H4 (cell line): ENCODE data around the gene CPNE4. TPM values are rescaled to one million over a fixed set of nuclear protein-coding genes. Genes with fewer than 3 reads are reported as not detected.
A peak's percentile ranks its signal among the peaks of the same experiment; 100 is the strongest.
"Not testable (repeated sequence)": the region's sequence is repeated elsewhere in the genome, so short reads cannot be mapped to it uniquely, and the experiment has no call there.

Source experiments
- DNase-seq: peaks from one replicate; pipeline ENCODE4 v3.0.0-alpha.2; 2015; ENCODE audit warnings: low spot score
- total RNA-seq: library from RNA; depleted of rRNA; stranded (reverse); fragments of >200 nt; shearing (Covaris generic); gene quantifications from 2 replicates; pipeline ENCODE4 v1.2.3, GENCODE V29; 2014

CPNE4 gene
- total RNA-seq, 1 experiment from 2014 or later, result 0.14 TPM

DNA sequence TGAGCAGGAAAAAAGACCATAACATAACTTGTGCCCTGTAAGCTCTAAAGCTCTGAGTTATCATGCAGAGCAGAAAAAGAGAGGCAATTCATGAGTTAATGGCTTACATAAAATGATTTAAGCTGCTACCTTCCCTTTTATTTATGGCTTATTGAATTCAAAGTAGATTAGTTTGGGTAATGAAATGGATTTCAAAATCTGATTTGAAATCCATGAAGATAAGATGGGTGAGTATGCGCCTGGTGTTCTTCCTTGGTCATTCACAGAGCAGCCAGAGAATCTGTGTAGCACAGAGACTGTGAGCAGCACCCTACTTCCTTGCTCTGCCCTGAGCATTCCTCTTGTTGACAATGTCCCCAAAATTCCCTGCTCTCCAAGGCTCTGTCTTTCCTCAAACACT is 495.8 kb downstream of the CPNE4 start:
- no peak for DNase-seq

DNA sequence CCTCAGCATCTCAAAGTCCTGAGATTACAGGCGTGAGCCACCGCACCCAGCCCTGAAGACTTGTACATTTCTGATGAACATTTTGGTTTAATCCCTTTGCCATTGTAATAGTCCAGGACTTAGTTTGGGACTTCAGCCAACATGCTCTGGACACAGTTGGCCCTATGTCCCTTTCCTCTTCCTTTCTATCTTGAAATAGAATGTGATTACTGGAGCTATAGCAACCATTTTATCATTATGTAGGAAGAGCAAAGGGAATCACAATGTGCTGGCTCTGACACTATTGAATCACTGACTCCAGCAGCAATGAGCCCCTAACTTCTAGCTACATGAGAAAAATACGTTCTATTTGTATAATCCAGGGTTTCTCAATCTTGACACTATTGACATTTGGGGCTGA is 497.3 kb downstream of the CPNE4 start:
- no peak for DNase-seq

DNA sequence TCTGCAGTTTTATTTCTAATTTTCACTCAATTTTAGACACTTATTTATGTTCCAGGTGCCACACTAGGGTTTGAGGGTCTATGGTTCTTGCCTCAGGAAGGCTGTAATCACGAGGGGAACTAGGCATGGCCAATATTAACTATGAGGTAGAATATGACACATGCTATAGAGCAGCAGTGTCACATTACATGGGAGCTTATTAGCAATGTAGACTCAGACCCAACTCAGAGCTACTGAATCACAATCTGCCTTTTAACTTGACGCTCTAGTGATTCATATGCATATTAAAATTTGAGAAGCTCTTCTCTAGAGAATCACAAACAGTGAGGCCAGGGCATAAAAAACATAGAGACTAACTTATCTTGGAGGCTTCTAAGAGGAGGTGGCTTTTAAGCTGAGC is 499.2 kb downstream of the CPNE4 start:
- no peak for DNase-seq

DNA sequence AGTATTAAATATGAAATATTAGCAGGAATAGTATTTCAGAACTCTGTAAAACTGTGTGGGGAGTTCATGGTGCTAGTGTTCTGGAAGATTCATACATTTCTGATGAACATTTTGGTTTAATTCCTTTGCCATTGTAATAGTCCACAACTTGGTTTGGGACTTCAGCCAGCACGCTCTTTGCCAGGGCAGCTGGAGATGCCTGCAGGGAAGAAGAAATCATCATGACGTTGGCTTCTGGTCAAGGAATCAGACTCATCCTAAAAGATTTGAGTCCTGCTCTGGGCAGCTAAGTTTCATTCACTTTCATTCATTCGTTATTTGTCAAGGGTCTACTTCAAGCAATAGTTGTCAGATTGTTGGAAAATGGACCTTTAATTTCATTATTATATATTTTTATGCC is 499.7 kb downstream of the CPNE4 start:
- DNase-seq, result no peak

DNA sequence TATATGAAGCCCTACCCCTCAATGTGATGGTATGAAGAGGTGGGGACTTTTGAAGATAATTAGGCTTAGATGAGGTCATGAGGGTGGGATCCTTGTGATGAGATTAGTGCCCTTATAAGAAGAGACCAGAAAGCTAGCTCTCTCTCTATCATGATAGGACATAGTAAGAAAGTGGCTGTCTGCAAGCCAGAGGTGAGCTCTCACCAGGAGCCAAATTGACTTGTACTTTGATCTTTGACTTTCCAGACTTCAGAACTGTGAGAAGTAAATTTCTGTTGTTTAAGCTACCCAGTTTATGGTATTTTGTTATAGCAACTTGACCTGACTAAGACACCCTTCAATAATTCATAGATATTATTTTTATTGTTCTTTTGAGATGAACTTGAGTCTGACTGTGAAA is 502.2 kb downstream of the CPNE4 start:
- DNase-seq, result no peak

DNA sequence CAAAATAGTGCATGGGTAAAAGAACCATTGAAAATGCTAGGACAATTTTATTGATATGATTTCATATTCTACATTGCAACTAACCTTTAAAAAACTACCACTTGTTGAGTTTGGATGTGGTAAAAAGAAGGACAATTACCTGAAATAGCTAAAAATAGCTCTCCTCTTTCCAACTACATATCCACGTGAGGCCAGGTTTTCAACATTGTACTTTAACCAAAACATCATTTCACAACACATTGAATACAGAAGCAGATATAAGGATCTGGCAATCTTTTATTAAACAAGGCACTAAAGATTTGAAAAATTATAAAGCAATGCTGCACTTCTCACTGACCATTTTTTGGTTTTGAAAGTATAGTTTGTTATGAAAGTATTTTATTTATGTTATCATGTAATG is 504.0 kb downstream of the CPNE4 start:
- no peak for DNase-seq

DNA sequence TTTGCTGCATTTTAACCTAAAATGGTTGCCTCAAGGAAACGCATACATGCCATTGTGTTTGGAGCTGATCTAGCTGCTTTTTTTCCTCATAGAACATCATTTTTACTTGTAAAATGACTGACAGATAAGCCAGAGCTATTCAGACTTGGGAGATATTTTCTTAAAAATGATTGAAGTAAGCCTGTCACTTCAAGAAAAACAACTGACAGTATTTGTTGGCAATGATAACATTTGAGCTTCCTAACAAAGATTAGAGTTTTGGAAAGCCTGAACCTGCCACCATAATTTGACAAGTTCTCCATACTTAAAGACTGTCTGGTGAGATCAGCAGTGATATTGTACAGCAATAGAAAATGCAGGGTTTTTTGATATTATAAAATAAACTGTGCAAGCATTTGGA is 504.4 kb downstream of the CPNE4 start:
- no peak for DNase-seq

DNA sequence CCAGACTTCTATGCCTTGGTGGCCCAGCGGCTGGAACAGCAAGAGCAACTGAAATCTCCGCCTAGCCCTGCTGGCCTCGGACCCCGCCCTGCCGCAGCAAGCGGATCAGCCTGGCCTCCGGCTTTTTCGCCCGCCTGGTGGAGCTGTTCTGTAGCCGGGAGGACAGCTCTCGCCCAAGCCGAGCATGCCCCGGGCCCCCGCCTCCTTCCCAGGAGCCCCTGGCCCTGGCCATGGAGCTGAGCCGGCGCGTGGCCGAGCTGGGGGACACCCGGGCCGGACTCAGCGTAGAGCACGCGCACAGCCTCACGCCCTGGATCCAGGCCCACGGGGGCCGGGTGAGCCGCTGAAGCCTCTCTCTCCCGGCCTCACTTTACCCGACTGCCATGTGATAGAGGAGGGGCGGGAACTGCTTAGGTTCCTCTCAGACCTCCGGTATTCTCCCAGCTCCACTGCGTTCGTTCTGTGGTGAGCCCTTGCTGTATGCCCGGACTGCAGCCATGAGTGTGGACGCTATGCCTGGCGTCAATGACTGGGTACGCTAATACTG is 507.9 kb downstream of the CPNE4 start:
- no peak for DNase-seq

DNA sequence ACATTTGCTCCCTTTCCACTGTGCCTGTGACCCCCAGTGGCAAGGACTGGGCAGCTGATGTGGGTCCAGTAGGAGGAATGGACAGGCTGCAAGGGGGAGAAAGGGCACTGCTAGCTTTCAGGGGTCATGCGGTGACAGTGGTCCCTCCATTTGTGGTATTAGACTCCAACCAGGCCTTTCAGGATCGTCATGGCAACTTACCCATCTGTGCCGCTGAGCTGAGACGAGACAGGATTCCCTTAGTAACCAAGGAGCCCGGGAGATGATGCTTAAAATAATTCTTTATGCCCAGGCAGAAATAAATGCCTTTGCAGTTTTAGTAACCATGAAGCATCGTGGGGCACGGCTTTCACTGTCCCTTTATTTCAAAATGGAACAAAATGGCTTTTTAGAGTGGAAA is 516.1 kb downstream of the CPNE4 start:
- no peak for DNase-seq

DNA sequence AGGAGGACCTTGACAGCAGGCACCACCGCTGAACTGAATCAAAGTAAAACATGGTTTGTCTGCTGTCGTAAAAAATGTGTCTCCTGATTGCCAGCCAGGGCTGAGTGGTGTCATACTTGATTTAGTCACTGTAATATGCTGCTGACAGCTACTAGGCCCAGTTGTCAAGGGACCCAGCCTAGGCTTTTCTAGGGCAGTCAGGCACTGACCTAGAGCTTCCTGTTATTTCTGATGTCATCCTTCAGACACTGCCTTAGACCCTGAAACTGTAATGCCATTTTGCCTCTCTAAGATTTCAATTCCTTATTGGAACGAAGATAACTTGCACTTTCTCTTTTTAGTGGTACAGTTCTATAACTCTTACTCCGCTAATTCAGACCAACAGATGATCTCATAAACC is 529.4 kb downstream of the CPNE4 start:
- DNase-seq, result no peak

DNA sequence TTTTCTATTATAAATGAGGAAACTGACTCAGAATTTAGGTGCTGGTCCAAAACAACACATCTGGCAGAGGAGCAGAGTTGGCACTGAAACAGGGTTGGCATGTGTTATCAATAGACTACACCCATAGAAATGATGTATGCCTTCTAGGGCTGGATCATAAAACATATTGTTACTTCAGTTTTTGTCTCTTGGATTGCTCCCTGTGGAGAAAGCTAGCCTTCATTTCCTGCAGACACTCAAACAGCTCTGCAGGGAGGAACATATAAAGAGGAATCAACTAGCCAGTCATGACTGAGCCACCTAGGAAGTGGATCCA is 531.5 kb downstream of the CPNE4 start:
- DNase-seq, result no peak

DNA sequence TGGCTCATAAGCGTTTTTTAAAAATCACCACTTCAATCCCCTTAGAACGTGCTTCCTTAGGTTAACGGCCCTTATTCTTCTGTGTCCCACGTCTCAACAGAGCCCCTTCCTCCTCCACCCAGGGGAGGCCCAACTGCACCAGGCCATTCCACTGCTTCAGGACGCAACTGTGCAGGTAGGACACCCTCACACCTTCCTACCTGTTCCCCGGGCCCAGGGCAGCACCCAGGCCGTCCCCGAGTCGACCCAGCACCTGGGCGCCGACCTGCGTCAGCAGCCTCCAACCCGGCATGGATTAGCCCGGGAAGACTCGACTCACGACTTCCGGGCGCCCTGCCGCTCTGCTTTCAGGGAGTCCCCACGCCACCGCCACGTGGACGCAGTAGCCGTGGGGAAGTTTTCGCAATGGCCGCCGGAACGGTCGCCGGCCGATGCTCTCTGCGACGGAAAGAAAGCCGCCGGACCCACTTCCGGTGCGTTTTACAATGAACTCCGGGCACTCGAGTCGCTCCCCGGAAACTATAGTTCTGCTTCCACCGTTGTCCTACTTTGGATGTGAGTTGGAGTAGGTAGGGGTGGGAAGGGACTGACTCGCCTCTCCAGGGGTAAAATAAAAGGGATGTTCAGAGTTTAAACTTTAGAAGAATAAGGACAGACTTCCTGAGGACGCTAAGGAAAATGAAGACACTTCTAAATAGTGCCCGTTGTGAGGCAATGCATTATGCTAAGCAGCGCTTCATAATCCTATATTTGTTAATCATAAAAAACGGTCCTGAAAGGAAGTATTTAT is 532.1 kb downstream of the CPNE4 start, which contains the start of gene MRPL3:
Gene MRPL3, minus strand, starts transcription at position 442 of the 790 bp plus-strand sequence. Its CDS starts 150 bp downstream, at position 292.
- DNase-seq, result peak; percentile 85

DNA sequence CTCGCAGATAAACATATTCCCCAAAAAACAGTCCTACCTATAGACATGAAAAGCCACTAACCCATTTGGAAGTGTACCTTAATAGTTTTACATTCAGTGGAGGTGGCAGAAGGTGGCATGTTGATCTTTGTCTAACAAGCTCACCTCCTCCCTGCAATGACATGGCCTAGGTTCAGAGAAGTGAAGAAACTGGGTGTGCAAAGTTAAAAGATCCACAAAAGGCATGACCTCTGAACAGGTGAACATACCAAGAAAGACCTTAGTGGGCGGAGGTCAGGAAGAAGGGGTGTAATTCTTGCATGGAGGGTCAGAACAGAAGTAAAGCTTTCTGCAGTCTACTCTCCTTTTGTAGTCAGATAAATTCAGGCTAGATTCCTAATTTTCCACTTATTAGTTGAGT is 532.9 kb downstream of the CPNE4 start:
- DNase-seq, result no peak

DNA sequence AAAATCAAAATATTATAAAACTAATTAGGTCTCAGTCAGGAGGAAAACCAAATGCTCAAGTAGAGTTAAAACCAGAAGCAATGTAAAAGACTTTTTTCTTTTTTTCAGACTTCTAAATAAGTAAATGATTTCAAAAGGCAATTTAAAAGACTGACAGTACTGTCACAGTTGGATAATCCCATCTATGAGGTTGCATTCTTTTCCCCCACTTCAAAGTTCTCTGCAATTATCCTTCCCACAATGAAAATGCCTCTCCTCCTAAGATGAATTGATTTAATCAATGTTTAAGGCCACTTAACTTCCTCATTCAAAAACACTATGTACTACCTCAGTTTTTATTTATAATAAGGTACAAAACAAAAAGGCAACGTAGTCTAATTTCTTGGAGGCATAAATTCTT is 540.1 kb downstream of the CPNE4 start:
- no peak for DNase-seq

DNA sequence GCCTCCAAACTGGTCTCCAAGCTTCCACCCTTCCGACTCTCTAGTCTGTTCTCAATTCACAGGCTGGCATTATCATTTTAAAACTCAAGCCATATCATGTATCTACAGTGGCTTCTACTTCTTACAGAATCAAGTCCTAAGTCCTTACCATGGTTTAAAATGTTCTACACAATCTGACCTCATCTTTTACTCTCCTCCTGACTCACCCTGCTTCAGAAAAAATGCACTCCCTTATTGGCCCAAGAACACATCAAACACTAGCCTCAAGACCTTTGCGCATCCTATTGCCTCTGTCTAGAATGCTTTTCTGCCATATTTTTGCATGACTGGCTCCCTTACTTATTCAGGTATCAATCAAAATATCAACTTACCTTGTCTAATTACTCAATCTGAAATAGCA is 543.0 kb downstream of the CPNE4 start:
- DNase-seq, result no peak

DNA sequence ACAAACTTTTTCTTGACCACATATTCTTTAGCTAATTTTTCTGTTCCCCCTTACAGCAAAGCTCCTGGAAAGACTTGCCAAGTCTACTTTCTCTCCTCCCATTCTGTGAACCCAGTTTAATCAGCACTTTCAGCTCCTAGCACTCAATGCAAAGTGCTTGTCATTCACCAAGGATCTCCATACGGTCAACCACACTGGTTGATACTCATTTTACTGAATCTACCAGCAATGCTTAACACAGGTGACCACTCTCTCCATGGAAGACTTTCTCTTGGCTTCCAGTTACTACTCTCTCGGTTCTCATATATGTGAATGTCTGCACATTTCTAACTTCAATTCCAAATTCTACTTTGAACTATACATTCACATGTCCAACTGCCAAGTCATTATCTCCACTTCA is 543.7 kb downstream of the CPNE4 start:
- DNase-seq, result no peak

DNA sequence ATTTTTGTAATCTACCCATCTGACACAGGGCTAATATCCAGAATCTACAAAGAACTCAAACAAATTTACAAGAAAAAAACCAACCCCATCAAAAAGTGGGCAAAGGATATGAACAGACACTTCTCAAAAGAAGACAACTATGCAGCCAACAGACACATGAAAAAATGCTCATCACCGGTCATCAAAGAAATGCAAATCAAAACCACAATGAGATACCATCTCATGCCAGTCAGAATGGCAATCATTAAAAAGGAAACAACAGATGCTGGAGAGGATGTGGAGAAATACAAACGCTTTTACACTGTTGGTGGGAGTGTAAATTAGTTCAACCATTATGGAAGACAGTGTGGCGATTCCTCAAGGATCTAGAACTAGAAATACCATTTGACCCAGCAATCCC is 548.3 kb downstream of the CPNE4 start:
- not testable (repeated sequence) for DNase-seq

DNA sequence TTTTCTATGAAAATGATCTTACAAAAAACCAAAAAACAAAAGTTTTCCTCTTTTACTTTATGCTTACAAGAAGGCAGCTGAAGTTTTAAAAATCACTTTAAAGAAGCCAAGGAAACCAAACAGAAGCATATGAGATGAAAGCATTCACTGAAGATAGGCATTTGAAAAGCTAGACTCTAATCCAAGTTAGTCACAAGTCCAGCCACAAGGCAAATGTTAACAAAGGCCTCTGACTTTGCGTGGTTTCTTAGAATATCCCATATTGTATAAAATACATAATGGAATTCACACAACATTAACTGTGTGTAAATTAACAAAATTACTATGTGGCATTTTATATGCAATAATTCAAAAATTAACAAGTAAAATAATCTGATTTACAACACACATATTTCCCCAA is 549.7 kb downstream of the CPNE4 start:
- no peak for DNase-seq

DNA sequence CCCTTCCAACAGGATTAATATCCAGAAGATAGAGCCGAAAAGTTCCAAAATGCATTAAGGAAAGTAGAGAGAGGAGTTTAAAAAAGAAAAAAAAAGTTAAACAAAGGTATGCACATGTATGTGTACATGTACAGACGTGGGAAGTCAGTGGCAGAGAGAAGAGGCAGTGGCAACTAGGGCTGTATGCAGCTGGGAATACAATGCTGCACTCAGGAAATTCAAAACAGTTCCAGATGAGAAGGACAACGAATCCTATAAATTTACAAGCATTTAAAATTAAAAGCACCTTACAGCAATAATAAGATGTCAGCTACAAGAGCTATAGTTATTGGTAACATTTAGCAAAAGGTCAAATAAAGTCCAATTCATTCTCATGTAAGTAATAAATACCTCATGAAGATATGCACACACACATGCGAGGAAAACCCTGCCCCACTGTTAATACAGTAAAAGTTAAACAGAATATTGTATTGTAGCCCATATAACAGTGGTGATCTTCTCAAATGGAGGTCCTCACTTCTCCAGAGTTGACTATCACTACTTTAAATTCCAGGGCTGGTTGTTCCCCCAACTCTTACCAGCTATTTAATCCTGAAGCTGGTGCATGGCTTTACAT is 550.2 kb downstream of the CPNE4 start:
- no peak for DNase-seq
